ENCODE results near the gene KRTAP10-2. TPM values are rescaled to one million over a fixed set of nuclear protein-coding genes. Genes with fewer than 3 reads are reported as not detected.

The KRTAP10-2 gene
- total RNA-seq, 1 donor from 2014 or later: not detected

DNA sequence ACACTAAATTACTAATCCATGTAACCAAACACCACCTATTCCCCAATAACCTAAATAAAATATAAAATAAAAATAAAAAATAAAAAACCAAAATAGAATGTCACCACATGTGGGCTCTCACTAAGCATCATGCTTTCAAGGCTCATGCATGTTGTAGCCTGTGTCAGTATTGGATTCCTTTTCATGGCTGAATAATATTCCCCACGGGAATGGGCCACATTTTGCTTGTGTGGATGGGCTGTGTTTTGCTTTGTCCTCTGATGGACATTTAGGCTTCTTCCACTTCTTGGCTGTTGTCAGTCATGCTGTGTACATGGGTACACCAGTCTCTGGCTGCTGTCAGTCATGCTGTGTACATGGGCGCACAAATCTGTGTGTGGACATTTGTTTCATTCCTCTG, 37.8 kb upstream of the KRTAP10-2 start:
- intact Hi-C loops (cut with micrococcal nuclease): no loop called here
- POLR2A ChIA-PET: no interaction called here
- no peaks in the 10 kb centered on the region for H3K36me3 Mint-ChIP-seq (ENCODE audit: low read depth)
- TF ChIP-seq, protein P1, sequence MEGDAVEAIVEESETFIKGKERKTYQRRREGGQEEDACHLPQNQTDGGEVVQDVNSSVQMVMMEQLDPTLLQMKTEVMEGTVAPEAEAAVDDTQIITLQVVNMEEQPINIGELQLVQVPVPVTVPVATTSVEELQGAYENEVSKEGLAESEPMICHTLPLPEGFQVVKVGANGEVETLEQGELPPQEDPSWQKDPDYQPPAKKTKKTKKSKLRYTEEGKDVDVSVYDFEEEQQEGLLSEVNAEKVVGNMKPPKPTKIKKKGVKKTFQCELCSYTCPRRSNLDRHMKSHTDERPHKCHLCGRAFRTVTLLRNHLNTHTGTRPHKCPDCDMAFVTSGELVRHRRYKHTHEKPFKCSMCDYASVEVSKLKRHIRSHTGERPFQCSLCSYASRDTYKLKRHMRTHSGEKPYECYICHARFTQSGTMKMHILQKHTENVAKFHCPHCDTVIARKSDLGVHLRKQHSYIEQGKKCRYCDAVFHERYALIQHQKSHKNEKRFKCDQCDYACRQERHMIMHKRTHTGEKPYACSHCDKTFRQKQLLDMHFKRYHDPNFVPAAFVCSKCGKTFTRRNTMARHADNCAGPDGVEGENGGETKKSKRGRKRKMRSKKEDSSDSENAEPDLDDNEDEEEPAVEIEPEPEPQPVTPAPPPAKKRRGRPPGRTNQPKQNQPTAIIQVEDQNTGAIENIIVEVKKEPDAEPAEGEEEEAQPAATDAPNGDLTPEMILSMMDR (IDR thresholded peaks at IDR 0.05): no peak
- peaks cover 50% of the 10 kb centered on the region for H3K27me3 Mint-ChIP-seq
- DNase-seq: no peak
- no peak overlapping the region for H3K27ac Mint-ChIP-seq
- no peak overlapping the region for H3K4me3 Mint-ChIP-seq
- no peaks in the 10 kb centered on the region for H3K4me1 Mint-ChIP-seq
- CTCF ChIA-PET: no interaction called here
- no peak for ATAC-seq (ENCODE audit: low read depth)
- no peaks in the 10 kb centered on the region for H3K9me3 Mint-ChIP-seq

DNA sequence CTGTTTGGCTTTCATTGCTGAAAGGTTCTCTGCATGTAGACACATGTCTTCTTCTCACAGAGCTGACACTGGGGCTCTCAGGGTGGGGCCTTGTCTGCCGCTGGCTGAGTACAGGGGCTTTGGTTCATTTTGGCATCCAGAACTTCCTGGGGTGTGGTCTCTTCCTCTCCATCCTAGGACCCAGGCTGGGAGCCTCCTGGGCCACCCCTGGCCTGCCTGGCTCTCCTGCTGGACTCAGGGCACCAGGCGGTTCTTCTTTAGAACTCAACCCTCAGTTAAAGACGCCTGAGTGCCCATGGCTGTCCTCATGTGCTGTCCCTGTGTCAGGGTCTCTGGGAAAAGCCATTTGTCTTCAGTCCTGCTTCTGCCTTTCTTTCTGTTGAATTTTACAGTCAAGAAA, 34.6 kb upstream of the KRTAP10-2 start:
- peaks cover 41% of the 10 kb centered on the region for H3K27me3 Mint-ChIP-seq
- H3K27ac Mint-ChIP-seq: no peak overlapping the region
- ATAC-seq (ENCODE audit: low read depth) (no peak), DNase-seq (no peak)
- TF ChIP-seq, protein P1 (IDR thresholded peaks at IDR 0.05): no peak
- no peaks in the 10 kb centered on the region for H3K36me3 Mint-ChIP-seq (ENCODE audit: low read depth)
- POLR2A ChIA-PET: no interaction called here
- CTCF ChIA-PET: no interaction called here
- H3K9me3 Mint-ChIP-seq: peaks cover 8% of the 10 kb centered on the region
- H3K4me1 Mint-ChIP-seq: no peaks in the 10 kb centered on the region
- intact Hi-C loops (cut with micrococcal nuclease): no loop called here
- H3K4me3 Mint-ChIP-seq: no peak overlapping the region

DNA sequence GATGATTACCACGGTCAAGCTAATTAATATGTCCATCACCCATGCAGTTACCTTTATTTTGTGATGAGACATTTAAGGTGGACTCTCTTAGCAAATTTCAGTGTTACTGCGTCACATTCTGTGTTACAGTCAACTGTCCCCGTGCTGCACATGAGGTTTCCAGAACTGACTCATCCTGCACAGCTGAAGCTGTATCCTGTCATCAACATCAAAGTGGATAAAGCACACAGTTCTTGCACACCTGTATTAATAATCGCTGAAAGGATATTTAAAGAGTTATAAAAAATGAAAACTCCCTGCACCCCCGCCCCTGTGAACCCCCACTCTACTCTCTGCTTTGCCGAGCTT, 32.5 kb upstream of the KRTAP10-2 start:
- ATAC-seq (ENCODE audit: low read depth): no peak
- intact Hi-C loops (cut with micrococcal nuclease): no loop called here

DNA sequence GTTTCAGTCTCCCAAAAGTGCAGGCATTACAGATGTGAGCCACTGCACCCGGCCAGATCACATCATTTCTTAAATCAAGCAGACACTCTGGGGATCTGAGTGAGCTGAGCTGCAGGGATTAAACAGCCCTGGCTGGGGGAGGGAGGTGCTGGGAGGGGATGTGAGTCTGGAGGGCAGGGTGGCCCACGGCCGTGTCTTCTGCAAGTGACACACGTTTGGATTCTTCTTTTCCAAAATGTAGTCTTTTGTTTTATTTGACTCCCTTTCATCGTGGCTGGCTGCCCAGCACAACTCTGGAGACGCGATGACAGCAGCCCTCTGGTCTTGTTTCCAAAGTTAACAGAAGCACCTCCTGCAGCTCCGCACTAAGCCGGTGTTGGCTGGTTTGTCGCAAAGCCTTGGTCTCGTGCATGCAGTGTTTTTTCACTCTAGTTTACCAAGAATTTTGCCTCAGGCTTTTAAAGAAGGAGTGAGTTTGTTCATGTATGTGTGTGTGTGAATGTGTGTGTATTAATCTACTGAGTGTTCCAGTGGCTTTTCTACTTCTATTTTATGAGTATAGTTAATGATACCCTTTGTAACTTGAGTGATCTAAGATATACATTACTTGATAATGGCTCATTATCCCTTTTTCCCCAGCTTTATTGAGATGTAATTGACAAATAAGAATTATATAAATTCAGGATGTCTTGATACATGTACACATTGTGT, 31.9 kb upstream of the KRTAP10-2 start:
- intact Hi-C loops (cut with micrococcal nuclease): no loop called here
- TF ChIP-seq, protein P1 (IDR thresholded peaks at IDR 0.05): no peak
- peaks cover 8% of the 10 kb centered on the region for H3K9me3 Mint-ChIP-seq
- DNase-seq (no peak), ATAC-seq (ENCODE audit: low read depth) (no peak)
- no peak overlapping the region for H3K4me3 Mint-ChIP-seq
- no peaks in the 10 kb centered on the region for H3K4me1 Mint-ChIP-seq
- H3K27ac Mint-ChIP-seq: no peak overlapping the region
- H3K27me3 Mint-ChIP-seq: peaks cover 43% of the 10 kb centered on the region
- POLR2A ChIA-PET: no interaction called here
- no peaks in the 10 kb centered on the region for H3K36me3 Mint-ChIP-seq (ENCODE audit: low read depth)
- CTCF ChIA-PET: no interaction called here

More for the DNA sequence above, 32.5 kb upstream of the KRTAP10-2 start:
- CTCF ChIA-PET: no interaction called here
- TF ChIP-seq, protein P1 (IDR thresholded peaks at IDR 0.05): no peak
- peaks cover 8% of the 10 kb centered on the region for H3K9me3 Mint-ChIP-seq
- no peaks in the 10 kb centered on the region for H3K4me1 Mint-ChIP-seq
- POLR2A ChIA-PET: no interaction called here
- peaks cover 44% of the 10 kb centered on the region for H3K27me3 Mint-ChIP-seq
- no peak overlapping the region for H3K4me3 Mint-ChIP-seq
- H3K27ac Mint-ChIP-seq: no peak overlapping the region
- no peaks in the 10 kb centered on the region for H3K36me3 Mint-ChIP-seq (ENCODE audit: low read depth)
- no peak for DNase-seq

GRCh38 chr21:44582055-44582454, 30.8 kb upstream of the KRTAP10-2 start:
- ATAC-seq (ENCODE audit: low read depth) (no peak), DNase-seq (no peak)
- peaks cover 11% of the 10 kb centered on the region for H3K9me3 Mint-ChIP-seq
- no peaks in the 10 kb centered on the region for H3K36me3 Mint-ChIP-seq (ENCODE audit: low read depth)
- H3K27ac Mint-ChIP-seq: no peak overlapping the region
- ChIA-PET POLR2A (no interaction called here), CTCF (no interaction called here)
- peaks cover 33% of the 10 kb centered on the region for H3K27me3 Mint-ChIP-seq
- H3K4me1 Mint-ChIP-seq: no peaks in the 10 kb centered on the region
- TF ChIP-seq, protein P1 (IDR thresholded peaks at IDR 0.05): no peak
- H3K4me3 Mint-ChIP-seq: no peak overlapping the region
- intact Hi-C loops (cut with micrococcal nuclease): no loop called here
